Ecto neural progenitor cell (in vitro differentiated cells): ENCODE data around the gene UNKL.

Source experiments
- DNase-seq: peaks from one replicate; pipeline ENCODE4 v3.0.0-alpha.2; 2018; ENCODE audit warnings: low spot score

UNKL gene, protein sequence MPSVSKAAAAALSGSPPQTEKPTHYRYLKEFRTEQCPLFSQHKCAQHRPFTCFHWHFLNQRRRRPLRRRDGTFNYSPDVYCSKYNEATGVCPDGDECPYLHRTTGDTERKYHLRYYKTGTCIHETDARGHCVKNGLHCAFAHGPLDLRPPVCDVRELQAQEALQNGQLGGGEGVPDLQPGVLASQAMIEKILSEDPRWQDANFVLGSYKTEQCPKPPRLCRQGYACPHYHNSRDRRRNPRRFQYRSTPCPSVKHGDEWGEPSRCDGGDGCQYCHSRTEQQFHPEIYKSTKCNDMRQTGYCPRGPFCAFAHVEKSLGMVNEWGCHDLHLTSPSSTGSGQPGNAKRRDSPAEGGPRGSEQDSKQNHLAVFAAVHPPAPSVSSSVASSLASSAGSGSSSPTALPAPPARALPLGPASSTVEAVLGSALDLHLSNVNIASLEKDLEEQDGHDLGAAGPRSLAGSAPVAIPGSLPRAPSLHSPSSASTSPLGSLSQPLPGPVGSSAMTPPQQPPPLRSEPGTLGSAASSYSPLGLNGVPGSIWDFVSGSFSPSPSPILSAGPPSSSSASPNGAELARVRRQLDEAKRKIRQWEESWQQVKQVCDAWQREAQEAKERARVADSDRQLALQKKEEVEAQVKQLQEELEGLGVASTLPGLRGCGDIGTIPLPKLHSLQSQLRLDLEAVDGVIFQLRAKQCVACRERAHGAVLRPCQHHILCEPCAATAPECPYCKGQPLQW

DNA sequence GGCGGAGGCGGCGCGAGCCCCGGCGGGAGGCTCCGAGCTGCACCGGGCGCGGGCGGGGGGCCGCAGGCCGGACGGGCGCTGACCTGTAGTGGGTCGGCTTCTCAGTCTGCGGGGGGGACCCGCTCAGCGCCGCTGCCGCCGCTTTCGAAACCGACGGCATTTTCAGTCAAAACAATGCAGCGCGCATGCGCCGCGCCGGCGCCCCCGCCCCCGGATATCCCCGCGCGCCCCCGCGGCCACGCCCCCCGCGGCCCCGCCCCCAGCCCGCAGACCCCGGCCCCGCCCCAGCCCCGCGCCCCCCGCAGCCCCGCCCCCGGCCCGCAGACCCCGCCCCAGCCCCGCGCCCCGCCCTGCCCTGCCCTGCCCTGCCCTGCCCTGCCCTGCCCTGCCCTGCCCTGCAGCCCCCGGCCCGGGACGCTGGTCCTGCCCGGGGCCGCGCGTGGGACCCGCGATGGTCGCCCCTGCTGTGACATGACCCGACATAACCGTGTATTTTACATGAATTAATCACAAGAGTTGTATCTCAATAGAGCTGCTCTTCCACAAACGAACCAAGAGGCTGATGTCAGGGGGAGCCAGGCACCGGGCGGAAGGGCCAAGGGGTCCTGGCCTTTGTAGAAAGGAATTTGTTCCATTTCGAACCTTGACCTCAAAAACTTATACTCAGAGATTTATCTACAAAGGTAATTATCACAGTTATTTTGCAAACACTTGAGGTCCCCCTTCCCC is at the start of gene UNKL:
Gene UNKL (minus strand): TSS at position 173 of the 729 bp plus-strand sequence. CDS start 13 bp downstream, at position 160.
- peak; percentile 92 for DNase-seq

DNA sequence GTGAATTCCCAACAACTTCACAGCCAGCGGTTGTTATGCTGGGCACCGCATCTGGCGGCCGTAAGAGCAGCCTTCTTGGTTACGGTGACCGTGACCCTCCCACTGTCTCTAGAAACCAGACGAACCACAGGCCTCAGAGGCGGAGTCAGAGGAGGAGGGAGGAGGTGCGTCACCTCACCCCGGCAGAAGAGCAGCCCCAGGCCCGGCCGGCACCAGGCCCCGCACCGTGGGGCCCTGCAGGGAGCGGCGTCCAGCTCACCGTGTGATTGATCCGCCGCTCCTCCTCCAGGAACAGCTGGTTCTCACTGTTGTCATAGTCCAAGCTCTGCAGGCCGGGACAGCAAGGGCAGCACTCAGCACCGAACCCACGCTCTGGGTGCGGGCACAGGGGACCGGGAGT is 46.6 kb upstream of the UNKL start:
- no peak for DNase-seq

DNA sequence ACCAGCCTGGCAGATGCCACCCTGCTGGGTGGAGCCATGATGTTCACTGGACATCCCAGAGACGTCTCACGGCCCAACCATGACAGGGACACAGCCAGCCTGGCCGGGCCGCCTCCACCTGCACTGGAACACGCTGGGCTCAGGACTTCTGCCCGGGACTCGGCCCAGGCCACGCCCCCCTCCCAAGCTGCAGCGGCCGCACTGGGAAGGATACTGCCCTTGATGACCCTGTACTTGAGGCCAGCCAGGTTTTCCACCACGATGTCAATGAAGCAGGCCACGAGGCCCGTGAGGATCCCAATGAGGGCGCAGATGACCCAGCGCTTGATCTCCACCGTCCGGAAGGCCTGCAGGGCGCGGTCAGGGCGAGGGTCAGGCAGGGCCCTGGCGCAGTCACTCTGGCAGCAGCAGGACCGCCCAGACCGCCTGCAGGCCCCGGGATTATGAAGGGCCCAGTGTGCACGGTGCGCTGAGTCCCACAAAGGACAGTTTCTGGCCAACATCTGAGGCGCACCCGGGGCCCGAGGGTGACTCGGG is 46.2 kb upstream of the UNKL start:
- no peak for DNase-seq

DNA sequence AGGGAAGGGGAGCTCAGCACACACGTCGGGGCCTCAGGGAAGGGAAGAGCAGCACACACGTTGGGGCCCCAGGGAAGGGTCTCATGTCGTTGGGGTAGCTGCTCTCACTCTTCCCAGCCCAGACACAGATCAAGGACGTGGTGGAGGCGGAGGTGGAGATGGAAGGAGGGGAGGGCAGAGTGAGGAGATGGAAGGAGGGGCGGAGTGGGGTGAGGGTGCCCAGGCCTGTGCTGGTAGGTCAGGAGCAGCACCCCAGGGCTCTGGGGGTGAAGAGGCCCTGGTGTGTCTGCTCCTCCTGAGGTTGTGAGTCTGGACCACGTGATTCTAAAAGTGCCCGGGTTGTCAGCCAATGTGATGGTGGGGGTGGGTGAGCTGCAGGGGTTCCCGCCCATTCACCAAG is 45.5 kb upstream of the UNKL start:
- DNase-seq: no peak

DNA sequence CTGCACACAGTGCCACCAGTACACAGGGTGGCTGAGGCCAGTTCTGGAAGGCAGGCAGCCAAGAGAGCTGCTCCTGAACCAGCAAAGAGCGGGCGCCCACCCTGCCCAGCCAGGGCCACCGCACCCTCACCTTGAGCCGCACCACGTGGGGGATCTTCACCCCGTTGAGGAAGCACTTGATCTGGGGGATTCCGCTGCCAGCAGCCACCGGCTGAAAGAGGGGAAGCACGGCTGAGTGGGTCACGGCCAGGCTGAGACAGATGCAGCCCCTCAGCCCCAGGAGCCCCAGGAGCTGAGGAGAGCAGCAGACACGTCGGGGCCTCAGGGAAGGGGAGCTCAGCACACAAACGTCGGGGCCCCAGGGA is 44.5 kb upstream of the UNKL start:
- no peak for DNase-seq

DNA sequence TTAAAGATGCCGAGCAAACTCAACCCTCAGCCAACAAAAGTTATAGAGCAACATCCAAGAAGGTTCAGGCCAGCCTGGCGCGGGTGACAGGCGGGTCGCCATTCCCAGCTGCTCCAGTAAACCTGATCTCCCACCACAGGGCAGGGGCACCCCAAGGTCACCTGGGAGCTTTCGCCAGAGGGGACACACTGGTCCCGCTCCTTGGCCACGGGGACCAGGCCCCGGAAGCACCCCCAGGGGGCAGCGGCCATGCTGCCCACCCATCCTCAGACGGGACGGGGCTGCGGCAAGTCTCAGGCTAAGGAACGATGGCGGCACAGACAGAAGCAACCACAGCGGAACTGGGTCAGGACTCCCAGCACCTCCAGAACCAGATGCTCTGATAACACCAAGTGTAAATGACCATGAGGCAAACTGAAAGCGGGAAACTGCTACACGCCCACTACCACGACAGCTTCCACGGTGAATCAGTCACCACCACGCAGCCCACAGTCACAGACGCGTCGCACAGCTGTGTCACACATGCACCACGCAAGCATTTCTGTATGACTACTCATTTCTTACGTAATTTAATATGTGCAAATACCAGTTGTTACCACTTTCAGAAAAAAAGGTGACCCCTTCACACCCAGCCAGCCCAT is 44.0 kb upstream of the UNKL start:
- DNase-seq: no peak

DNA sequence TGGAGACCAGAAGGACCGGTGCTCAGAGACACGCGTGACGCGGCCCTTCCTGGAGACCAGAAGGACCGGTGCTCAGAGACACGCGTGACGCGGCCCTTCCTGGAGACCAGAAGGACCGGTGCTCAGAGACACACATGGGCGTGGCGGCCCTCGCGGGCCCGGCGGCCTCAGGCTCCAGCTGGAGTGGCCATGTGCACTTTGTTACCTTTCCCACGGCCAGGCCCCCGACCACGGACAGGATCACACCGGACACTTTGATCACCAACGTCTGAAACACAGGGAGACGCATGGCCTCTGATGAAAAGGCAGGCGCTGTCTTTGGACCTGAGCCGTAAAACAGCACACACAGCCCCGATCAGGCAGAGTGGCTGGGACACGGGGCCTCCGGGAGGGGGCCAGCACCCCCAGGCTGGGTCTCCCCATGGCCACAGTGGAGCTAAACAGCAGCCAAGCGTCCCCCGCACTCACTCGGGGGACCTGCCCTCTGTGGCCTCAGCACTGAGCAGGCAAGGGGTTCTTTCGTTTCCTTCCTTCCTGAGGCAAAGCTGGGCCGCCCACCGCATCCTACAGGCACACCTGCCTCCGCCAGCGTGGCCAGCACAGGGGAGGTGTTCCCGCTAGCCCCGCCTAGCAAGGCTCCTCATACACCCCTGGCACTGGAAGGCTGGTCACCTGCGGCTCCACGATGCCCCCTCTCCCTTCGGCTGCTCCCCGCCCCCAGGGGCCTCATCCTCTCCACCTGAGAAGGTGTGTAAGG is 43.2 kb upstream of the UNKL start:
- no peak for DNase-seq

DNA sequence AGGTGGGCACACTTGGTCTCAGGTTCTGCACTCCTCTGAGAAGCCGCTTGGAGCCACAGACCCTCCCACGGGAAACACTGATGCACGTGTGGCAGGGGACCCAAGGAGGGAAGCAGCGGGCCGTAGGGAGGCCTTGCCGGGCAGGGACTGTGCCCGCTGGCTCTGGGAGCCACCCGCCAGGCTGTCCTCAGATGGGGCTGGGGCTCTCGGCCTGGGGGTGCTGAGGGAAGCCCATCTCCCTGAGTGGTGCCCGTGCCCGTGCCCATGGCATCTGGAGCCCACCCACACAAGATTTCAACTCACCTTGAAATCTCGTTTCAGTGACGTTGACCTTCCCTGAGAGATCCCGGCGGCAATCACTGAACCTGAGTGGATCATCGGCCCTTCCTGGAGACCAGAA is 42.4 kb upstream of the UNKL start:
- DNase-seq: no peak

DNA sequence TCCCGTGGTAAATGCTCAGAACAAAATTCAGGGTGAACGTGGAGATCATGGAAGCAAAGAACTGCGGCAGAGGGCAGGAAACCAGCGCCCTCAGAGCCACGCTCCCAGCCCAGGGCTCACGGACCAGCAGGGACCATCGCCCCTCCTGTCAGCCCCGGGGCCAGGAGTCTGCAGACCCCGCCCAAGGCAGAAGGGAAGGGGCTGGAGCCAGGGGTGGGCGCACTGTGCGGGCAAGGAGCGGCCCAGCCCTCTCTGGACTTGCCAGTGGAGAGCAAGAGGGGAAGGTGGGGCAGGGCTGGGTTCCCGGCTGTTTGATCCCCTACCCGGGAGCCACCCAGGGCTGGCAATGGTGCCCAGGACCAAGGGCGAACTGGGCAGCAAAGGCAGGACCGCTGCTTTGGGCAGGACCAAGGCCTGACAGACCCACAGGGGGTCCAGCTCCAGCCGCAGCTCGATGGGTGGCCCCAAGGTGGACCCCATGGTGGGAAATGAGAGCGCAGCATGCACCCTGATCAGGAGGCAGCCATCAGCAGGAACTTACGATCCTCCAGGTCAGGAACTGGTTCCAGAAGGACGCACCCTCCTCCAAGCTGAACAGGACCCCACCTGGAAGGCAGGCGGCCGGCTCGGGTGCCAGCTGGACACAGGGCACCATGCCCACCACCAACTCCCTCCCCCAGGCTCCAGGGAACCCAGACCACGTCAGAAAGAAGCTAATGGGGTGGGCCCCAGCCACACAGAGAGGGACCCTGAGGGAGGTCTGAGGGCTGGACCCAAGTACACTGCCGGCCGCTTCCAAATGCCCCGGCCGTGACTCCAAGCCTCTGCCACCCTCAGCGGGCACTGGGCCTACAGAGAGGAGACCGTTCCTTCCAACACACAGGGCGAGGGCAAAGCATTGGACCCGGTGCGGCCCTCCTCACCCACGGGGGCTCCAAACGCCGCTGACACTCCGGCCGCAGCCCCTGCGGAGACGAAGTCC is 41.0 kb upstream of the UNKL start:
- no peak for DNase-seq

DNA sequence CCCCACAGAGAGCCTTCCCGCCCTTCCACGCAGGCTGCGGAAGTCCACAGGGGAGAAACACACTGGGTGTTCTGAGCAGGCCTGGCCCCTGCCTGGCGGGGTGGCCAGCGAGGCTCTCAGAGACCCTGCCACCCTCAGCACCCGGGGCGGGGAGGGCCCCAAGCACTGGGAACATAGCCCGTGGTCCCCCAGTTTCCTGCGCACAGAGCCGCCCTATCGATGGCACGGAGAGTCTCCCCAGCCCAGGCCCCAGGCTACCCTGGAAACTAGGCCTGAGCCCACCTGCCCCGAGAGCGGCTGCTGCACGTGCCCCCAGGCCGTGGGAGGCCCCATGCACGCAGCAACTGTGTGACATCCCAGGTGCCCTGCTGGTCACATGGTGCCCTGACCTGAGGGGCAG is 40.1 kb upstream of the UNKL start:
- no peak for DNase-seq

DNA sequence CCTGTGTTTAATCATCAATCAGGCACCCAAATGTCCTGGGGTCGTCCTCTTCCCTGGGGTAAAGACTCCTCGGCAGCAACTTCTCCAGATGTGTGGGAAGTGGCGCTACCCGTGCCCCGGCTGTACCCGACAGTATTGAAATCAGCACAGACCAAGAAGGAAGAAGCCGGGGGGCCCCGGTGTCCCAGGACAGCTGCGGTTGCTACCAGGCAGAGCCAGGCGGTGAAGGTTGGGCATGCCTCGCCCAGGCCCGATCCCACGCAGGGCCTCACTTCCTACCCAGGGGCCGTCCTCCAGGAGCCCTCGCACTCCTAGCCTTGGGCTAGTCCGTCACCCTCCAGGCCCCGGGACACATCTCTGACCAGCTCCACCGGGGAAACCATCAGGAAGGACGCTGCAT is 38.8 kb upstream of the UNKL start:
- DNase-seq: no peak

DNA sequence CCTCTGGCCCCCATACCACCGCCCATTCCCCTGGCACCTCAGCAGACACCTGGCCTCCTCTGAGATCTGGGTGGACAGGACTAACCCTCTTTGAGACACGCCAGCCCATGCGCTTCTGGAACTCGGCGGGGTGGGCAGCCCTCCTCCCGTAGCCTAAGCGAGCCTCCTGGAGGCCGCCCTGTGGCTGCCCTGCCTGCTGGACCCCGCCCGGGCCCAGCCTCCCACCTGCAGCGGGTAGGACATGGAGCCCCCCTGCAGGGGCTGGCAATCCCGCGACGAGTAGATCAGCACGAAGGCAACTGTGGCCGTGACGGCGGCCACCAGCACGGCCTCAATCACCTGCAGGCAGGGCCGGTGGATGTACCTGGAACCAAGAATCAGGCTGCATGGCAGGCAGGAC is 38.0 kb upstream of the UNKL start:
- DNase-seq: no peak

DNA sequence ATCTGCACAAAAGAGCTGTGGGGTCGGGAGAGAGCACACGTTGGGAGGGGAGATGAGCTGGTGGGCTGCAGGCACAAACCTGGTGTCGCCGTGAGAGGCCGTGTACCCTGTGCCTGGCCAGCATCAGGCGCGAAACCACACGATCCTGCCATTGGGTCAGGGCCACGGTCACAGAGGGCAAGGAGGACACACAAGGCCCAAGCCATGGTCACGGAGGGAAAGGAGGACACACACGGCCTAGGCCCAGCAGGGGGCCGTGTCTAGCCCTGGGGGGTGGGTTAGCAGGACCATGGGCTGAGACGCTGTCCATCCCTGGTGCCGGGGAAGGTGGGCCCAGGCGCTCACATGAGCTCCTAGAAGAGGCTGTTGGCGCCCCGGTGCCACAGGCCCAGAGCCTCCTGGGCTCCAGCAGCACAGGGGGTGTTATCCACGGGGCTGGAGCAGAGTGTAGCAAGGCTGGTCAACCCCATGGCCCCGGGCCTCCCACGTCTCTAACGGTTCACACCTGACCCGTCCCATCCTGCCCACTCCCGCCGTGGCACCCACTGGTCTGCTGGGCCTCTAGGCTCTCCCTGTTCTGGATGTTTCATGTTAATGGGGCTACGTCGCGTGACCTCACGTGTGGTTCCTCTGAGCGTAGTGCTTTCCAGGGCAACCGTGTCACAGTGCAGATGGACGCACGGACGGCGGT is 37.3 kb upstream of the UNKL start:
- DNase-seq: no peak

DNA sequence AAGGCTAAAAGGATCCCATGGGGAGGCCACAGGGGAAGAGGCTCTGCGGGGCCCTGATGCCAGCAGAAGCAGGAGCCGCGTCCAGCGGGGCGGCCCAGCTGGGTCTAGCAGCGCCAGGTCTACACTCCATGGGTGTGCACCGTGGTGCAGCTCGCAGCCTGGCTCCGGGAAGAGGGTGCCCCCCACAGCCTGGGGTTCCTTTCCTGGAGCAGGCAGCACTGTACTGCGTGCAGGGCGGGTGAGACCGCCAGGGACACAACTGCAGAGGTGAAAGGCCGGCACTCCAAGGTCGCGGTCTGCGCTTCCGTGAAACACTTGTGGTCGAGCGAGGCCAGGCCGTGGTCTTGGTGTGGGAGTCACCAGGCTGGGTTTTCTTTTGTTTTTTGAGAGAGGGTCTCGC is 36.3 kb upstream of the UNKL start:
- DNase-seq: no peak

DNA sequence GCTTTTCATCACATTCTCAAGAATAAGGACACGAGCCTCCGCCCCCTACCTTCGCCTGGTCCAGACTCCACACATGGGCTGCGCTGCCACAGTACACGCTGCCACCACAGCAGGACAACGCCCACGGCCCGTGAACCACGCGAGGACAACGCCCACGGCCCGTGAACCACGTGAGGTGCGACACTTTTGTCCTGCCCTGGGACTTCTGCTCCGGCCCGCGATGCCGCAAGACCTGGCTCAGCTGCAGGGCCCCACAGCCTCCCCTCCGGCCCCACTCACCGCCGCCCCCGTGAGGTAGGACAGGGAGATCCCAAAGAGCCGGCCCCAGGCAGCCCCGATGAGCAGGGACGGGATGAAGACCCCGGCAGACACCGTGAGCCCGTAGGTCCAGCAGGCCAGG is 35.7 kb upstream of the UNKL start:
- DNase-seq: no peak

DNA sequence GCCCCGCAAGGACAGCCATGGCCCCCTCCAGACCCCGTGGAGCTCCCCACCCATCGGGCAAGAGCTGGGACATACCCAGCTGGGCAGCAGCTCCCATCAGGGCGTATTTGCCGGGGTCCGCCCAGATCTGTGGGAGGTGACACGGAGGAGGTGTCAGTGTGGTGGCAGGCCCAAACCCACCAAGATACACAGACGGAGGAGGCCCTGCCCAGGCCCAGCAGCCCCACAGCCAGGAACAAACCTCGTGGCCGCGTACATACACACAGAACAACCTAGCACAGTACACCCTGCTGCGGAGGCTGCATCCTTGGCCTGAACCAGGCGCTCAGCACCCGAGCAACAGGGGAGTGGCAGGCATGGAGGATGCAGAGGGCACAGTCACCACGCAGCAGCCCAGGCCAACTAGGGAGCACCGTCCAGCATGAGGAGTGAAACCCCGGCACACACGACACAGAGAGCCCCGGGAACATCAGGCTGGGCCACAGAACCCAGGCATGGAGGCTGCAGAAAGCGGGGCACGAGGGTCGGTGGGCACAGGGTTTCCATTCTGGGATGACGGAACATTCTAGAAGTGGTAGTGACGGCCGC is 34.8 kb upstream of the UNKL start:
- no peak for DNase-seq

DNA sequence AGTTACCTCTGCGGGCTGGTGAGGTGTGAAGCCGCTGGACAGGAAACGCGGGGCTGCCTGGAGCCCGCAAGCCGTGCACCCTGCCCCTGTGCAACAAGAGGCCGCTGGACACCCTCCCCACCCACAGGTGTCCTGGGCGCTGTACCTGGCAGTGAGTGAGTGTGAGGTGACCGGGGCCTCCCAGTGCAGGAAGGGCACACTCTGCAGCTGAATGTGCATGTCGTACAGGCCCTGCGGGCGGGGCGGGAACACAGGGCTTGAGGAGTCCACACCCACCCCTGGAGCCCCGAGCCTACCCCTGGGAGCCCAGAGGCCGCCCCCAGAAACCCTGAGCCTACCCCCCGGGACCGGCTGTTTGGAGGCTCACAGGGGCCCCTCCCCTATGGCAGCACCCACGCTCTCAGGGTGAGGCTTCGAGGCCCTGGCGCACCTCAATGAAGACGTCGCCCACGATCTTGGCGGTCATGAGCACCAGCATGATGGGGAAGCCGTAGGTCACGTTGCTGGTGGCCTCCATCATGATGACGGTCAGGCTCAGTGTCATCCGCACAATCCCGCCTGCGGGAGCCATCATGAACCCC is 34.1 kb upstream of the UNKL start:
- DNase-seq: no peak

DNA sequence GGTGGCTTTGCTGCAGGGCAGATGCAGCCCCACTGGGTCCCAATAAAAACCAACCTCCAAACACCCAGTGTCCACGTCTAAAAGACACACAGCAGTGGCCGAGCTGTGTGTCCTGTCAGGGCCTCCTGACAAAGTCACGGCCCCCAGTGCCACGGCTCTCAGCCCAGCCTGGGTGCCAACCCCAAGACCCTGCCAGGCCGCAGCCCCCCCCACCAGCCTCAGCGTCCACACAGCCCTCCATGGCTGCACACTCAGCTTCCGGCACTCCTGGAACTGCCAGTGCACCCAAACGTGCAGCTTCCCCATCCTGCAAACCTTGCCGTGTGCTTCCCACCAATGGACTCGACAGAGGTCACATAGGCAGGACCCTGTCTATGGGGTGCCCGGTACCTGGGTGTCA is 33.5 kb upstream of the UNKL start:
- DNase-seq: no peak
